GM18507 (cell line): ENCODE data around the gene SEMA4D.

Experiments used
- DNase-seq: peaks from one replicate; pipeline ENCODE4 v3.0.0; 2011; ENCODE audit warnings: low read depth; ENCODE audit not compliant: insufficient read length; ENCODE audit errors: extremely low spot score
- FAIRE-seq: peaks from 2 replicates; lab custom pipeline; 2011; peaks lifted over from hg19 to GRCh38; lab: Jason Lieb, UNC

SEMA4D gene

GRCh38 chr9:89439571-89439970, 58.3 kb downstream of the SEMA4D start:
- DNase-seq (no peak), FAIRE-seq (peak; percentile 66)

- no peak for DNase-seq
- FAIRE-seq = peak; percentile 47
These were observed 59.7 kb downstream of the SEMA4D start for GRCh38 chr9:89438194-89438593.

- DNase-seq (no peak), FAIRE-seq (no peak)
These were observed 60.1 kb downstream of the SEMA4D start for GRCh38 chr9:89437772-89438171.

- peak; percentile 74 for FAIRE-seq
- no peak for DNase-seq
These were observed 60.8 kb downstream of the SEMA4D start for GRCh38 chr9:89436963-89437625.

GRCh38 chr9:89436326-89436725, 61.6 kb downstream of the SEMA4D start:
- FAIRE-seq (no peak), DNase-seq (no peak)

GRCh38 chr9:89435071-89435823, 62.7 kb downstream of the SEMA4D start:
- FAIRE-seq = no peak
- DNase-seq = no peak

- DNase-seq = no peak
- FAIRE-seq = no peak
These were observed 63.3 kb downstream of the SEMA4D start for GRCh38 chr9:89434636-89435035.

GRCh38 chr9:89433826-89434225, 64.1 kb downstream of the SEMA4D start:
- no peak for DNase-seq

GRCh38 chr9:89432986-89433530, 64.9 kb downstream of the SEMA4D start:
- DNase-seq (no peak), FAIRE-seq (no peak)

More at GRCh38 chr9:89433826-89434225, 64.1 kb downstream of the SEMA4D start:
- FAIRE-seq = no peak

GRCh38 chr9:89431930-89432725, 65.8 kb downstream of the SEMA4D start:
- FAIRE-seq = no peak

GRCh38 chr9:89430995-89431394, 66.9 kb downstream of the SEMA4D start:
- FAIRE-seq (no peak), DNase-seq (no peak)

More at GRCh38 chr9:89431930-89432725, 65.8 kb downstream of the SEMA4D start:
- DNase-seq = no peak

- FAIRE-seq (peak; percentile 80), DNase-seq (no peak)
These were observed 68.7 kb downstream of the SEMA4D start for GRCh38 chr9:89428901-89429890.

GRCh38 chr9:89428222-89428761, 69.6 kb downstream of the SEMA4D start:
- DNase-seq (no peak), FAIRE-seq (no peak)

- no peak for FAIRE-seq
- DNase-seq = no peak
These were observed 70.2 kb downstream of the SEMA4D start for GRCh38 chr9:89427621-89428221.

- FAIRE-seq (peak; percentile 100), DNase-seq (peak; percentile 70)
These were observed 71.4 kb downstream of the SEMA4D start for GRCh38 chr9:89426384-89426961.

- peak; percentile 50 for FAIRE-seq
These were observed 72.0 kb downstream of the SEMA4D start for GRCh38 chr9:89425921-89426383.

GRCh38 chr9:89425024-89425805, 72.7 kb downstream of the SEMA4D start:
- FAIRE-seq (peak; percentile 76), DNase-seq (no peak)

More at GRCh38 chr9:89425921-89426383, 72.0 kb downstream of the SEMA4D start:
- DNase-seq = no peak
